HG03196 (cell line): ENCODE results near the gene TAF1C.

Source experiments
- ATAC-seq: cut with Tn5 transposase; IDR thresholded peaks from one replicate; pipeline ENCODE4 v1.9.1; 2021; ENCODE audit not compliant: unreplicated experiment

The TAF1C gene

GRCh38 chr16:84183911-84184591, 2.8 kb downstream of the TAF1C start:
- ATAC-seq, result no peak

GRCh38 chr16:84183572-84183875, 3.3 kb downstream of the TAF1C start:
- no peak for ATAC-seq

- no peak for ATAC-seq
Observed at GRCh38 chr16:84182680-84183571, 3.9 kb downstream of the TAF1C start.

- no peak for ATAC-seq
Observed at GRCh38 chr16:84182104-84182503, 4.8 kb downstream of the TAF1C start.

- no peak for ATAC-seq
Observed at GRCh38 chr16:84181144-84181915, 5.5 kb downstream of the TAF1C start.

DNA sequence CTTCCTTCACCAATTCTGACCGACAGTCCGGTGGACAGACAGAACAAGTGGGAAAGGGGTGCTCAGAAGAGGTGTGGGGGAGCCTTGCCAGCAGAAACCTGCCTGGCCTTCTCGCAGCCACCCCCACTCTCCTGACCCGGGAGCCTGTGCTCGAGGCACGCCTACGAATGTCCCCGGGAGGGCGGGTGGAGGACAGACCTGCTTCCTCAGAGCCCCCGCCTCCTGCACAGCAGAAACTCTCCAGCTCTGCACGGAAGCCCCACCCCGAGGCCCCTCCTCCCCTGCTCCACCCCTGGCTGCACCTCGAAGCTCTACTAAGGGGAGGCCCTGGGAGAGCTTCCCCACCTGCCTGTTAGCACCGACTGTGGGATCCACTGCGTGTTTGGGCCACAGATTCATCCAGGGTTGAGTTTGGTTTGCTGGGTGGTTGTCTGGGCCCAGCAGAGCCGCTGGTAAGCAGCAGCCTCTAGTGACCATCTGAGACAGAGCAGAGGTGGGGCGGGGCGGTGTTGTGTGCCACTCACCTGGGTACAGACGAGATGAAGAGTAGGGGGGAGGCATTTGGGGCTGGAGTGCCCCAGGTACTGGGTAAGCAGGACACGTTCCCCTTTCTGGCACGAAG, 6.2 kb downstream of the TAF1C start:
- ATAC-seq, result no peak

GRCh38 chr16:84179612-84180320, 7.1 kb downstream of the TAF1C start:
- ATAC-seq, result no peak

GRCh38 chr16:84178892-84179611, 7.8 kb downstream of the TAF1C start:
- ATAC-seq, result no peak

GRCh38 chr16:84178146-84178765, 8.6 kb downstream of the TAF1C start:
- ATAC-seq, result no peak

DNA sequence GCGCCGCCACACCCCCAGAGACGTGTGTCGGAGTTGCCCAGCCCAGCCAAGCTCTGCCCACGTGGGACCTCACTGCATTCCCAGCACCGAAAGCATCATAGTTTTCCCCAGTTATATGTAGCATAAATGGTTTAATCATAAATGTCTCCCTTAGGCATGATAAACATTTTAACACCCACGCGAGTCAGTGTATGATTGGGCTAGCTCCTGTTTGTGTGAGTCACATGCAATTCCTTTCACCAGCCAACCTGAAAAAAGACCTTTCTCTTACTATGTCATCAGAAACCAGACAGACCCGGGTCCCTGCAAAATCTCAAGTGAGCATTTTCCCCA, 9.2 kb downstream of the TAF1C start:
- no peak for ATAC-seq

GRCh38 chr16:84176192-84177053, 10.4 kb downstream of the TAF1C start:
- ATAC-seq, result no peak

DNA sequence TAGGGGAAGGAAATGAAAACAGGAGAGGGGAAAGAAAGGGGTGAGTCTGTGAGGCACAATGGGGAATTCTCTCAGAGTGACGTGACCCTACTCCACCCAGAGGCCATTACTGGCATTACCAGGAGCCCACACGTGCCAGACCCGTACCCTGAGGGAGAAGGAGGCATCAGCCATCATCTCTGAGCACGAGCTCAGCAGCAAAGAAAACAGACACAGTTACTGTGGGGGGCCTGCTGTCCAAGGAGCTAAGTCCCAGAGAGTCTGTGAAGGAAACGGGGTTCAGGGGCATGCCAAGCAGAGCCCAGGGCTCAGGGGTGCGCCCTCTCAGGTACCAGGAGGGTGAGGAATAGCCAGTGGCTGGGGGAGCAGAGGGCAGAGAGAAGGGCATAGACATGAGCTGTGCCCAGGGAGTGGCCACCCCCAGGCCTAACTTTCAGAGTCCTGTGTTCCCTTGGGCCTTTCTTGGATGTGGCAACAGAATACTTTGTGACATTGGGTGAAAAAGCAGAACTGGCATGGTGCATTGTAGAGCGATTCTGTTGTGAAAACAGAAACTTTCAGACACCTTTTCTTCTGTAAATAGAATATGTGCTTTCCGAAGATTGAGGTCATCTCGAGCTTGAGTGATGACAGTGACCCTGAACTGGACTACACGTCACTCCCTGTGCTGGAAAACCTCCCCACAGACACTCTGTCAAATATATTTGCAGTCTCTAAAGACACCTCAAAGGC, 11.3 kb downstream of the TAF1C start:
- peak; percentile 54 for ATAC-seq

GRCh38 chr16:84174396-84174795, 12.5 kb downstream of the TAF1C start:
- no peak for ATAC-seq

GRCh38 chr16:84169765-84170310, 17.0 kb downstream of the TAF1C start:
- ATAC-seq, result no peak

DNA sequence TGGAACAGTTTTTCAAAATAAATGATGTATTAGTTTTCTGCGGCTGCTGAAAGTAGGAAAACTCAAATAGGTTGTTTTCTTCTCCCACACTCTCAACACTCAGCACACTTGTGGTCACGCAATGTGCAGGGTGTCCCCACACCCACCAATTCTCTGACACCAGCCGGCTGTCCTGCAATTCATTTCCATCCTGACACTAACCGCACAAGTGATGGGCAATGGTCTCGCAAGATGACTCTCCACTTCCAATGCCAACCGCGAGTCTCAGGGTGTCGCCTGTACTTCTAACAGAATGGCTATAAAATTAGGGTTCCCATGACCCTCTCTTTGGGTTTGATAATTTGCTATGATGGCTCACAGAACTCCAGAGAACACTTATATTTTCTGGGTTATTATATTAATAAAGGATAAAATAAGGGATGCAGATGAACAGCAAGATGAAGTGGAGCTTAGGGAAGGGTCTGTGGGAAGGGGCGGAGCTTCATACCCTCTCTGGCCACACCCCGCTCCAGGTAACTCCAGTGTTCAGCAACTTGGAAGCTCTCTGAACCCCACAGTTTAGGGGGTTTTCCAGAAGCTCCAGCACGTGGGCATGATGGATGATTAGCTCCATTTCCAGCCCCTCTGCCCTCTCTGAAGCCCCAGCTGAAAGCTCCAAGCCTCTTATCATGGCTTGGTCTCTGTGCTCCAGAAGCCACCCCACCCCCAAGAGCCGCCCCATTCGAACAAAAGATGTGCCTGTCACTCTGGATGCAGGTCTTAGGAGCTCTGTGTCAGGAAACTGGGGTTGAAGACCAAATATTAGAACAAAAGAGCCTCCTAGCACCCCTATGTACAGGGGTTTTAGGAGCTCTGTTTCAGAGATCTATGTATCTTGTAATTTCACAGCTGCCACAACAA, 19.8 kb downstream of the TAF1C start:
- ATAC-seq, result no peak

- ATAC-seq, result no peak
Observed at GRCh38 chr16:84165746-84166145, 21.1 kb downstream of the TAF1C start.

GRCh38 chr16:84161801-84162200, 25.1 kb downstream of the TAF1C start:
- no peak for ATAC-seq
